Sigmoid colon (tissue), 7 donors: Measurements from ENCODE around the gene NNMT. TPM values are rescaled to one million over a fixed set of nuclear protein-coding genes. Genes with fewer than 3 reads are reported as not detected.

ENCODE experiments used
- DNase-seq: peaks from one replicate; pipeline ENCODE4 v3.0.0-alpha.2; 2019
- H3K27ac ChIP-seq, 4 donors: fragments of 200-600 bp; sonication (generic); one replicate each; pipeline ENCODE4 v1.5.1; 2016 to 2019; ENCODE audit warnings: mild to moderate bottlenecking in 1 of 4
- H3K27me3 ChIP-seq, 3 donors: fragments of 200-600 bp; sonication (generic); one replicate each; pipeline ENCODE4 v1.5.1; 2019; ENCODE audit warnings: mild to moderate bottlenecking in 1 of 3
- H3K36me3 ChIP-seq, 4 donors: fragments of 200-600 bp; sonication (generic); one replicate each; pipeline ENCODE4 v1.5.1; 2016 to 2019
- H3K4me1 ChIP-seq, 4 donors: fragments of 200-600 bp; sonication (generic); one replicate each; pipeline ENCODE4 v1.5.1; 2017 to 2019
- H3K4me3 ChIP-seq, 4 donors: fragments of 200-600 bp; sonication (generic); one replicate each; pipeline ENCODE4 v1.5.1; 2017 to 2019; ENCODE audit warnings: mild to moderate bottlenecking in 2 of 4, moderate library complexity in 1 of 4
- H3K9me3 ChIP-seq, 4 donors: fragments of 200-600 bp in 3 of 4; sonication (generic) in 3 of 4; one replicate each; pipeline versions ENCODE4 v1.5.1 to v1.6.1; 2013 to 2019
- EP300 ChIP-seq, 4 donors: sonication (generic); formaldehyde crosslinking; IDR thresholded peaks; one replicate each; pipeline ENCODE4 v1.6.1; 2017; ENCODE audit warnings: antibody characterized with exemption in 4 of 4
- POLR2A ChIP-seq, 2 donors: fragments of 450-650 bp; IDR thresholded peaks; one replicate each; pipeline ENCODE4 v1.6.1; 2016; ENCODE audit warnings: antibody characterized with exemption in 2 of 2, mild to moderate bottlenecking in 2 of 2, moderate library complexity in 2 of 2
- POLR2AphosphoS5 ChIP-seq, 4 donors: sonication (generic); formaldehyde crosslinking; IDR thresholded peaks; one replicate each; pipeline ENCODE4 v1.6.1; 2017; ENCODE audit warnings: antibody characterized with exemption in 4 of 4
- WGBS, 2 donors: extraction: QIAGEN DNeasy Blood & Tissue Kit; methylation state at CpG; one replicate each; pipeline ENCODE4 v1.1.7; 2013; 5-methylcytosine and 5-hydroxymethylcytosine counted together
- intact Hi-C: fragments of 100-400 bp; cut with DNase I; formaldehyde crosslinking; loops from one replicate; pipeline ENCODE4 v1.15.1; 2023
- polyA plus RNA-seq, 3 donors: library from polyadenylated mRNA; stranded (reverse); fragments of 200-250 nt; gene quantifications; one replicate each; pipeline ENCODE4 v1.2.3, GENCODE V29; 2013
- total RNA-seq, 4 donors: library from RNA; depleted of rRNA; stranded (reverse); fragments of >200 nt; gene quantifications; one replicate each; pipeline ENCODE4 v1.1.0, GENCODE V29; 2016
- TF ChIP-seq, protein P1 (sequence below), 4 experiments: fragments of 450-650 bp in 3 of 4; fragments of 200-600 bp in 1 of 4; IDR thresholded peaks; one replicate each; pipeline ENCODE4 v1.5.1; 2016 to 2019; ENCODE audit warnings: antibody characterized with exemption in 4 of 4, mild to moderate bottlenecking in 3 of 4, moderate library complexity in 2 of 4
- donor health status: healthy with polysubstance abuse.
- donor health status: Bipolar disorder and iron deficiency.
- donor health status: healthy.

Gene NNMT
- total and polyA plus RNA-seq, 7 donors: 28.0 to 960 (median 208) TPM

DNA sequence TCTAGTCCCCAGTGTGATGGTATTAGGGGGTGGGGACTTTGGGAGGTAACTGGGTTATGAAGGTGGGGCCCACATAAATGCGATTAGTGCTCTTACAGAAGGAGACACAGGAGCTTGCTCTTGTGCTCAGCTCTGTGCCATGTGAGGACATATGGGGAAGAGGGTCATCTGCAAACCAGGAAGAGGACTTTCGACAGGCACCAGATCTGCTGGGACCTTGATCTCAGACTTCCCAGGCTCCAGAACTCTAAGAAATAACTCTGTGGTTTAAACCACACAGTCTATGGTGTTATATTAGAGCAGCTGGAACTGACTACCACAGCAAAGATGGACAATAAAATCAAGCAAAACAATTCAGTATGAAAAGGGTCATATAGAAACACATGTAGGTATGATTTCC lies 26.7 kb downstream of the NNMT start:
- WGBS, 2 donors: 91 to 92% methylated on average over 2 of the region's 2 CpGs
- intact Hi-C loops: no loop called here
- DNase-seq: no peak

DNA sequence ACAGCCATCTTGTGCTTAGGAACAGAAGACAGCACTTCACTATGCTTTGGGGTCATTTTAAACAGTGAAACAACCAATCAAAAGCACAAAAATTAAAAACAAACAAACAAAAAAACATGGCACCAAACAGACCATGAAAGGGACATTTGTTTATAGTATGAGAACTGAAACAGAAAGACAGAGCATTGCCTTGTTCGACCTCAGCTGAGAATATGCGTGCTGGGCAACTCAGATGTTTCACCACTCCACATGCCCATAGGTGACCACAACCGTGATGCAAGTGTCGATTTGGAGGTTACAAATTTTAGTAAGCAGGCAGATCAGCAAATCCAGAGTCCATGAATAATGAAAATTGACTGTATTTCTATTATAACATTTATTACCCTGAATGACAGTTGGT lies 30.0 kb downstream of the NNMT start:
- Histone ChIP-seq H3K27me3 (no peaks in the 10 kb centered on the region), H3K4me3 (no peak overlapping the region), H3K4me1 (no peaks in the 10 kb centered on the region), H3K36me3 (no peaks in the 10 kb centered on the region), H3K9me3 (peaks cover 0 to 10% (median 1%) of the 10 kb centered on the region in 4 donors), H3K27ac (no peak overlapping the region)
- DNase-seq: no peak
- TF ChIP-seq, protein P1, sequence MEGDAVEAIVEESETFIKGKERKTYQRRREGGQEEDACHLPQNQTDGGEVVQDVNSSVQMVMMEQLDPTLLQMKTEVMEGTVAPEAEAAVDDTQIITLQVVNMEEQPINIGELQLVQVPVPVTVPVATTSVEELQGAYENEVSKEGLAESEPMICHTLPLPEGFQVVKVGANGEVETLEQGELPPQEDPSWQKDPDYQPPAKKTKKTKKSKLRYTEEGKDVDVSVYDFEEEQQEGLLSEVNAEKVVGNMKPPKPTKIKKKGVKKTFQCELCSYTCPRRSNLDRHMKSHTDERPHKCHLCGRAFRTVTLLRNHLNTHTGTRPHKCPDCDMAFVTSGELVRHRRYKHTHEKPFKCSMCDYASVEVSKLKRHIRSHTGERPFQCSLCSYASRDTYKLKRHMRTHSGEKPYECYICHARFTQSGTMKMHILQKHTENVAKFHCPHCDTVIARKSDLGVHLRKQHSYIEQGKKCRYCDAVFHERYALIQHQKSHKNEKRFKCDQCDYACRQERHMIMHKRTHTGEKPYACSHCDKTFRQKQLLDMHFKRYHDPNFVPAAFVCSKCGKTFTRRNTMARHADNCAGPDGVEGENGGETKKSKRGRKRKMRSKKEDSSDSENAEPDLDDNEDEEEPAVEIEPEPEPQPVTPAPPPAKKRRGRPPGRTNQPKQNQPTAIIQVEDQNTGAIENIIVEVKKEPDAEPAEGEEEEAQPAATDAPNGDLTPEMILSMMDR (IDR thresholded peaks at IDR 0.05): no peak
- TF ChIP-seq POLR2AphosphoS5 (IDR thresholded peaks at IDR 0.05) (no peak), EP300 (IDR thresholded peaks at IDR 0.05) (no peak), POLR2A (IDR thresholded peaks at IDR 0.05) (no peak)
- whole genome bisulfite sequencing, 2 donors: 84 to 91% methylated on average over 4 of the region's 4 CpGs
- intact Hi-C loops: no loop called here

More for the DNA sequence above, 26.7 kb downstream of the NNMT start:
- no peaks in the 10 kb centered on the region for H3K4me1 ChIP-seq
- H3K4me3 ChIP-seq: no peak overlapping the region
- no peak for TF ChIP-seq POLR2A (IDR thresholded peaks at IDR 0.05)
- no peak for TF ChIP-seq EP300 (IDR thresholded peaks at IDR 0.05)
- TF ChIP-seq, protein P1 (IDR thresholded peaks at IDR 0.05): no peak
- no peak for TF ChIP-seq POLR2AphosphoS5 (IDR thresholded peaks at IDR 0.05)
- no peaks in the 10 kb centered on the region for H3K27me3 ChIP-seq
- no peaks in the 10 kb centered on the region for H3K9me3 ChIP-seq
- H3K27ac ChIP-seq: no peak overlapping the region
- H3K36me3 ChIP-seq: no peaks in the 10 kb centered on the region

DNA sequence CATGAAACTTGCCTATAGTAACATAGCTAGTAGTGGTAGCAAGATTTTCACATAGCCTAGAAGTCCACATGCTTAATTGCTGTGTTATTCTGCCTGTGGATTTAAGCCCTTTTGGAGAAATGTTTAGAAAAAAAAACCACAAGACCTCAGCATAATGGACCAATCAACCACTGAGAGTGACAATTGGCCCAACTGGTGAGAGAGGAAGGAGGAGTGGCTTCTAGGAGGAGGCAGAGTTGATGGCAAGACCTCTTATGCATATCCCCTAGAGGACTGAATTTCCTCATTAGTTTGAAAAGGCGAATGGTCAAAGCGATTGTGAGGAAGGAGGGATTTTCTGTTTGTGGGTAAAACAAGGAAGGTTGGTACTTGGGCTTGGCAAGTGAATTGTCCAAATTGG lies 30.6 kb downstream of the NNMT start:
- H3K4me3 ChIP-seq: no peak overlapping the region
- no peaks in the 10 kb centered on the region for H3K36me3 ChIP-seq
- 90 to 91% methylated on average over 2 of the region's 2 CpGs for WGBS, 2 donors
- TF ChIP-seq EP300 (IDR thresholded peaks at IDR 0.05) (no peak), POLR2AphosphoS5 (IDR thresholded peaks at IDR 0.05) (no peak), POLR2A (IDR thresholded peaks at IDR 0.05) (no peak)
- TF ChIP-seq, protein P1 (IDR thresholded peaks at IDR 0.05): no peak
- no peak overlapping the region for H3K27ac ChIP-seq
- no peak for DNase-seq
- intact Hi-C loops: no loop called here
- H3K27me3 ChIP-seq: no peaks in the 10 kb centered on the region
- H3K9me3 ChIP-seq: peaks cover 0 to 10% (median 1%) of the 10 kb centered on the region in 4 donors
- no peaks in the 10 kb centered on the region for H3K4me1 ChIP-seq

DNA sequence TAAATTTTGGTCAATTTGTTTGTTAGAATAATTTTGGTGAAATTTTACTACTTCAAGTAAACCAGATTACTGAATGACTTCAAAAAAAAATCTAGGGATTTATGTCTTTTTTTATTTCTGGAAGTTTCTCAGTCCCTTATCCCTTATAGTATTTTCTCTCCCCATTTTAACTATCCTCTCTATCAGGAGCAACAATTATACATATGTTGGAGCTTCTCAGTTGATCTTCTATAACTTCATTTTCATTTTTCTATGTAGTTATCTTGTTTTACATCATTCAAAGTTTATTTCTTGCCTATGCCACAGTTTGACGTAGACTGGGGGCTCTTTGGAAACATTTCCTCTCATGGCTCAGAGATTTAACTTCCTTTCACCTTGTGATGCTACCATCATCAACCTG lies 34.2 kb downstream of the NNMT start:
- no peaks in the 10 kb centered on the region for H3K36me3 ChIP-seq
- H3K4me1 ChIP-seq: no peaks in the 10 kb centered on the region
- H3K27me3 ChIP-seq: no peaks in the 10 kb centered on the region
- intact Hi-C loops: no loop called here
- no peak for DNase-seq
- WGBS, 2 donors: 84 to 96% methylated on average over 1 of the region's 1 CpG
- no peak overlapping the region for H3K4me3 ChIP-seq
- TF ChIP-seq POLR2AphosphoS5 (IDR thresholded peaks at IDR 0.05) (no peak), POLR2A (IDR thresholded peaks at IDR 0.05) (no peak), EP300 (IDR thresholded peaks at IDR 0.05) (no peak)
- TF ChIP-seq, protein P1 (IDR thresholded peaks at IDR 0.05): no peak
- H3K27ac ChIP-seq: no peak overlapping the region
- H3K9me3 ChIP-seq: peaks cover 0 to 10% (median 1%) of the 10 kb centered on the region in 4 donors
